ENCODE results near the gene PCDH12.

Gene PCDH12

DNA sequence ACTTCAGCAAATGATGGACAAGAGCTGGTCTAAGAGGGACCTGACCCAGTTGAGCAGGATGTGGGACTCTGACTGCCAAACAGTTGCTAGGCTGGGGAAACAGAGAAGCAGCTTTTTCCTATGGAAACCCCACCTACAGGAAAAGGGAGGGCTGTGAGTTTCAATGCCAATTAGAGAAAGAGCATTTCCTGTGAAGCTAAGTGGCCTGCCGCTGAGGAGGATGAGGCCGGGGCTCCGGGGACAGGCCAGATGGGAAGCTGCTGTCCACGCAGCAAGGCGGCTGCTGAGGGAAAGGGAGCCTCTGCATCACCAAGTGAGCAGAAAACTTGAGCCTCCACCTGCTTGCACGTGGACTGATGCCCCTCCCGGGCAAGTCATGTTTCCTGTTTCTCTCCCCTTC, at the start of gene PCDH12:
Gene PCDH12, minus strand, starts transcription at position 90 of the 400 bp plus-strand sequence. CDS start 351 bp downstream, outside the sequence.
- no peak within 1 kb of the TSS for H3K4me3 ChIP-seq (ENCODE audit: low read depth, low read length)
- DNase-seq (ENCODE audit: low read depth): no peak

DNA sequence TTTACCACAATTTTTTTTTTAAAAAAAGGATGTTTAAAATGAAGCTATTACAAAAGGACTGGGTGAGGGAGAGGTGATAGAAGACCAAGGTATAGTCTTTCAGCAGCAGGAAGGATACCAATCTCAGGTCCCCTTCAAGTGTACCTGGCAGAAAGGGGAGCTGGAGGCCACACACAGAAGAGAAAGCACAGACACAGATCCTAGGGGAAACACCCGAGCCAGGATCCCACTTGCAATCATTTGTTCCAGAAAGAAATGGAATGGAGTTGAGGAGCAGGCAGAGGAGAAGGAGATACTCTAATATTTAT, 49.2 kb upstream of the PCDH12 start:
- TF ChIP-seq, protein P1, sequence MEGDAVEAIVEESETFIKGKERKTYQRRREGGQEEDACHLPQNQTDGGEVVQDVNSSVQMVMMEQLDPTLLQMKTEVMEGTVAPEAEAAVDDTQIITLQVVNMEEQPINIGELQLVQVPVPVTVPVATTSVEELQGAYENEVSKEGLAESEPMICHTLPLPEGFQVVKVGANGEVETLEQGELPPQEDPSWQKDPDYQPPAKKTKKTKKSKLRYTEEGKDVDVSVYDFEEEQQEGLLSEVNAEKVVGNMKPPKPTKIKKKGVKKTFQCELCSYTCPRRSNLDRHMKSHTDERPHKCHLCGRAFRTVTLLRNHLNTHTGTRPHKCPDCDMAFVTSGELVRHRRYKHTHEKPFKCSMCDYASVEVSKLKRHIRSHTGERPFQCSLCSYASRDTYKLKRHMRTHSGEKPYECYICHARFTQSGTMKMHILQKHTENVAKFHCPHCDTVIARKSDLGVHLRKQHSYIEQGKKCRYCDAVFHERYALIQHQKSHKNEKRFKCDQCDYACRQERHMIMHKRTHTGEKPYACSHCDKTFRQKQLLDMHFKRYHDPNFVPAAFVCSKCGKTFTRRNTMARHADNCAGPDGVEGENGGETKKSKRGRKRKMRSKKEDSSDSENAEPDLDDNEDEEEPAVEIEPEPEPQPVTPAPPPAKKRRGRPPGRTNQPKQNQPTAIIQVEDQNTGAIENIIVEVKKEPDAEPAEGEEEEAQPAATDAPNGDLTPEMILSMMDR (IDR thresholded peaks at IDR 0.05; ENCODE audit: insufficient read depth, low read depth, low read length, missing control alignments): no peak
- H3K4me3 ChIP-seq (ENCODE audit: low read depth, low read length): no peak overlapping the region
- DNase-seq (ENCODE audit: low read depth): no peak

More for the DNA sequence above, at the start of gene PCDH12:
- TF ChIP-seq, protein P1 (IDR thresholded peaks at IDR 0.05; ENCODE audit: insufficient read depth, low read depth, low read length, missing control alignments): no peak

DNA sequence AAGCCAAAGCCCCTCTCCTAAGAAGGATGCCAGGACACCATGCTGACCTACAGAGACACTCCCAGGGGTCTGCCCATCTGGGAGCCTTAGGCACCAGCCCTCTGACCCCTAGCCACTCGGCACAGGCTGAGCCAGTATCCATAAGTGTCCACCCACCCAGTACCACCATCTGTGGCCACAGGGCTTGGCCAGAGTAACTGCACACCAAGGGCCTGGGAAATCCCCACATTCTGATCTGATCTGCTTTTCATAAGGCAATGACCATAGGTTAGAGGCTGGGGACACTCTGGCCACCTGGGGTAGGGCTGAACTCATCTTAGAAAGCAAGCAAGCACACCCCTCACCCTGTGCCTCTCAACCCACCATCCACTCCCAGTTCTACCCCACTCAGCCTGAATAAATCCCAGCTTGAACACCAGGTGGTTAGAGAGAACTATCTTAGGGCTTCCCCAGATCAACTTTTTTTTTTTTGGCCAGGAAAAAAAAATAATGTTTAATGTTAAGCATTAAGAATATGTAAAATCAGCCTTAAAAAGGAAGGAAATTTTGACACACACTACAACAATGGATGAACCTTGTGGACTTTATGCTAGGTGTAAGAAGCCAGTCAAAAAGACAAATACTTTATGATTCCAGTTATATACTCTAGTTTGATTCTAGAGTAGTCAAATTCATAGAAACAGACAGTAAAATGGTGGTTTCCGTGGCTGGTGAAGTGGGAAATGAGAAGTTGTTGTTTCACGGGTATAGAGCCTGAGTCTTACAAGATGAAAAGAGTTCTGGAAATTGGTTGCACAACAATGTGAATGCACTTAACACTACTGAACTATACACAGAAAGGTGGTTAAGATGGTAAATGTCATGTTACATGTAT, 48.6 kb upstream of the PCDH12 start:
- TF ChIP-seq, protein P1 (IDR thresholded peaks at IDR 0.05; ENCODE audit: insufficient read depth, low read depth, low read length, missing control alignments): no peak
- no peak overlapping the region for H3K4me3 ChIP-seq (ENCODE audit: low read depth, low read length)
- peak; percentile 46 for DNase-seq (ENCODE audit: low read depth)

DNA sequence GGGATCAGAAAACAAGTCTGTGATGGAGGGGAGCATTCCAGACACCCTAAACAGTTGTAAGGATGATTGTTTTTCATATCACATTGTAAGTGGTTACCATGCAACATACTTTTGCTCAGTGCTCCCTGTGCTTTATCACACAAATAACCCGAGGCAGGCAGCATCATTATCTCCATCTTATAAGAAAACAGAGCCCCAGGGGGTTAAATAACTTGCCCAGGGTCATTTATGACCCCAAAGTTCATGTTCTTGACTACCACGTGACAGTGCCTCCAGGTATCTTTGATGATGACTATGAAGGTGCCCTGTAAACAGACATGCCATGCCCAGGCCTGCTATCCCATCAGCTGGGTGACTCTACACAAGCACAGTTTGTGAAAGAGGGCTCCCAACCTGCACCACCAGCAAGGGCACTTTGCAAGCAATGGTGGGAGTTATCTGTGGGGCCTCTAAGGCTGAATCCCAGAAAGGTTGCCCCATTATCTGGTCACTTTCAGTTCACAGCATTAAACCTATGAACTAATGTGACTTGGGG, 45.3 kb upstream of the PCDH12 start:
- DNase-seq (ENCODE audit: low read depth): no peak
- TF ChIP-seq, protein P1 (IDR thresholded peaks at IDR 0.05; ENCODE audit: insufficient read depth, low read depth, low read length, missing control alignments): no peak
- no peak overlapping the region for H3K4me3 ChIP-seq (ENCODE audit: low read depth, low read length)

DNA sequence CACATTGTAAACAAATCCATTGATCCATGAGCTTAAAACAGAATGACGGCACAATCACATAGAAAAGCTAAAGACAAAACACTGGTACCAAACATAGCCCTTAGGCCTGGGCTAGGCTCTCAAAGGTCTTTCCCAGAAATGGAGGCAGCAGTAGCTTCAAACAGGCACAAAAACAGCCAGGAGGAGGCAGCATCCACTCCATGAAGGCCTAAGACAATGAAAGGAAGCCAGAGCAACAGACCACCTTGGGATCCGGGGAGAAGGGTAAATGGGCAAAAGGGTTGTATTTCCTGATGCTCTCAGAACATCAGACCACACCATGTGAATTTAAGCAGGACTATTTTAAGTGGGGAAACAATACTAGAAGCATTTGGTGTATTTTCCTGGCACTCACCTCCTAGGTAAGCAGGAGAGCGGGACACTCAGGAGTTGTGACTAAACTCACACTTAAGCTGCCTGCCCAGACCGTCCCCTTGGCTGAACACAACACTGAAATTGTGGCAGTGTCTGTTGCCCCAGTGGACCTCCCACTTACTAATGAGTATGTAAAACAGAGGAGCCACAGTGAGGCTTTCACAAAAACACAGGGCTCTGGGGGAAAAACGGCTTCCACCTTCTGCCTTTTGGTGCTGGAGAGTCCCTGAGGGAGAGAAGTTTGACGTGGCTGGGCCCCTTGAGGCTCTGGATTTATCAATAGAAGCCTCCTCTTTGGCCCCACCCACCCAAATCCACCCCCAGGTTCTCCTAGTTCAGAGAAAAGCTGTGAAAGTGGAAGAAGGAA, 42.9 kb upstream of the PCDH12 start:
- TF ChIP-seq, protein P1 (IDR thresholded peaks at IDR 0.05; ENCODE audit: insufficient read depth, low read depth, low read length, missing control alignments): peak; percentile 20
- DNase-seq (ENCODE audit: low read depth): no peak
- no peak overlapping the region for H3K4me3 ChIP-seq (ENCODE audit: low read depth, low read length)

DNA sequence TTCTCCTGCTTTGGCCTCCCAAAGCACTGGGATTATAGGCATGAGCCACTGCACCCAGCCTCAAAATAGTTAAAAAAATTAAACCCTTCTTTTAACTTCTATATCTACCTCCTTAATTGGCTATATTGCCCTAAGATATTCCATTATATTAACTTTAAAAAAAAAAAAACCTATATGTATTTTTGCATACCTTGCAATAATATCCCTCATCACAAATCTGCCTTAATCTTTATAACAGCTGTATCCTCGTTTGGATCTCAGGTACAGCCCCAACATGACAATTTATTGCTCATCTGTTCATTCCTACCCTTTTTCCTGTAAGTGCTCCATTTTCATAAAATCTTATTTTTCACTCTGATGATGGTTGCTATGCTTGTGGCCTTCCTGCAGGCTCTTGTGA, 42.2 kb upstream of the PCDH12 start:
- TF ChIP-seq, protein P1 (IDR thresholded peaks at IDR 0.05; ENCODE audit: insufficient read depth, low read depth, low read length, missing control alignments): no peak
- H3K4me3 ChIP-seq (ENCODE audit: low read depth, low read length): no peak overlapping the region
- DNase-seq (ENCODE audit: low read depth): no peak

All from GM12865 (cell line).